IMR-90 (cell line): Measurements from ENCODE around the gene NPTX2. TPM values are rescaled to one million over a fixed set of nuclear protein-coding genes. Genes with fewer than 3 reads are reported as not detected.

Experiments
- ATAC-seq: fragments of 200-7000 bp; cut with Tn5 transposase; 2 replicates; pipeline ENCODE4 v1.9.1; 2020; ENCODE audit warnings: low read depth, mild to moderate bottlenecking, moderate library complexity
- BruUV-seq: library from RNA; stranded (reverse); fragments of 400-500 nt; replicated peaks from 2 replicates; lab custom pipeline; 2021; lab: Mats Ljungman, UMichigan
- CTCF ChIA-PET: fragments of 300-600 bp; formaldehyde crosslinking; extraction: SDS; loops from one replicate; lab custom pipeline; 2021; ENCODE audit warnings: antibody characterized with exemption; lab: Yijun Ruan, JAX
- POLR2A ChIA-PET: fragments of 300-600 bp; sonication (Branson Sonifier 250); formaldehyde crosslinking; loops from one replicate; lab custom pipeline; 2022; ENCODE audit warnings: antibody characterized with exemption; ENCODE audit not compliant: unreplicated experiment; lab: Charles Lee
- DNase-seq: peaks from one replicate; pipeline ENCODE4 v3.0.0; 2013
- H2AFZ ChIP-seq: replicated peaks from 2 replicates; pipeline ENCODE3; 2013; ENCODE audit warnings: low read length, mild to moderate bottlenecking; ENCODE audit not compliant: poor library complexity
- H2AK5ac ChIP-seq: 2 replicates; pipeline ENCODE4 v1.6.1; 2013; ENCODE audit warnings: low read depth, low read length, inconsistent platforms
- H2AK9ac ChIP-seq: replicated peaks from 2 replicates; pipeline ENCODE3; 2013; ENCODE audit warnings: mild to moderate bottlenecking, low read depth, low read length, moderate library complexity; ENCODE audit not compliant: poor library complexity
- H2BK120ac ChIP-seq: 2 replicates; pipeline ENCODE4 v1.6.1; 2013; ENCODE audit warnings: low read depth, low read length, inconsistent platforms
- H2BK15ac ChIP-seq: 3 replicates; pipeline ENCODE4 v1.6.1; 2013; ENCODE audit warnings: low read depth, low read length, inconsistent platforms
- H2BK20ac ChIP-seq: 2 replicates; pipeline ENCODE4 v1.6.1; 2013; ENCODE audit warnings: low read depth, mild to moderate bottlenecking, inconsistent platforms, low read length, moderate library complexity
- H2BK5ac ChIP-seq: 2 replicates; pipeline ENCODE4 v1.6.1; 2013; ENCODE audit warnings: mild to moderate bottlenecking, low read depth, low read length, inconsistent platforms; ENCODE audit not compliant: poor library complexity, severe bottlenecking
- H3K14ac ChIP-seq: replicated peaks from 2 replicates; pipeline ENCODE4 v1.6.1; 2013; ENCODE audit warnings: low read depth, low read length, inconsistent platforms
- H3K18ac ChIP-seq: 2 replicates; pipeline ENCODE4 v1.6.1; 2013; ENCODE audit warnings: low read depth, low read length, control low read depth
- H3K23ac ChIP-seq: 2 replicates; pipeline ENCODE4 v1.6.1; 2013; ENCODE audit warnings: low read depth, low read length, inconsistent platforms
- H3K27ac ChIP-seq: 2 replicates; pipeline ENCODE4 v1.5.1; 2013; ENCODE audit warnings: mild to moderate bottlenecking, control low read depth, low read length; ENCODE audit not compliant: insufficient read depth
- H3K27me3 ChIP-seq: 2 replicates; pipeline ENCODE4 v1.6.1; 2013; ENCODE audit warnings: low read length; ENCODE audit not compliant: control insufficient read depth, insufficient read depth
- H3K36me3 ChIP-seq: 2 replicates; pipeline ENCODE4 v1.6.1; 2013; ENCODE audit warnings: low read length, mixed read lengths; ENCODE audit not compliant: control insufficient read depth, insufficient read depth
- H3K4ac ChIP-seq: 2 replicates; pipeline ENCODE4 v1.6.1; 2013; ENCODE audit warnings: low read depth, low read length, inconsistent platforms
- H3K4me1 ChIP-seq: 2 replicates; pipeline ENCODE4 v1.6.1; 2013; ENCODE audit warnings: low read length, mixed read lengths; ENCODE audit not compliant: control insufficient read depth, insufficient read depth
- H3K4me2 ChIP-seq: 2 replicates; pipeline ENCODE4 v1.6.1; 2013; ENCODE audit warnings: low read depth, mild to moderate bottlenecking, control low read depth, low read length, moderate library complexity
- H3K4me3 ChIP-seq: 2 replicates; pipeline ENCODE4 v1.5.1; 2013; ENCODE audit warnings: low read depth, mild to moderate bottlenecking, control low read depth, low read length, moderate library complexity; ENCODE audit not compliant: insufficient read depth
- H3K56ac ChIP-seq: 2 replicates; pipeline ENCODE4 v1.6.1; 2013; ENCODE audit warnings: low read length, inconsistent platforms; ENCODE audit not compliant: insufficient read depth; ENCODE audit errors: extremely low read depth
- H3K79me1 ChIP-seq, 2 experiments: 2 replicates each; pipeline ENCODE4 v1.6.1; 2013; ENCODE audit warnings: low read length in 2 of 2, inconsistent platforms in 1 of 2, low read depth in 1 of 2
- H3K9ac ChIP-seq: 2 replicates; pipeline ENCODE4 v1.6.1; 2013; ENCODE audit warnings: low read depth, low read length, control low read depth
- H3K9me1 ChIP-seq: 2 replicates; pipeline ENCODE4 v1.6.1; 2013; ENCODE audit warnings: low read length, inconsistent platforms; ENCODE audit not compliant: insufficient read depth
- H3K9me3 ChIP-seq: 2 replicates; pipeline ENCODE4 v1.6.1; 2013; ENCODE audit warnings: low read length; ENCODE audit not compliant: control insufficient read depth, insufficient read depth
- H4K20me1 ChIP-seq: 2 replicates; pipeline ENCODE4 v1.6.1; 2013; ENCODE audit warnings: low read length, inconsistent platforms; ENCODE audit not compliant: insufficient read depth
- H4K5ac ChIP-seq: 2 replicates; pipeline ENCODE4 v1.6.1; 2013; ENCODE audit warnings: mild to moderate bottlenecking, low read depth, low read length, control low read depth
- H4K8ac ChIP-seq, 2 experiments: 2 replicates each; pipeline ENCODE4 v1.6.1; 2013; ENCODE audit warnings: low read depth in 2 of 2, low read length in 2 of 2, control low read depth in 1 of 2, inconsistent platforms in 1 of 2
- H4K91ac ChIP-seq: 2 replicates; pipeline ENCODE4 v1.6.1; 2013; ENCODE audit warnings: low read depth, low read length, inconsistent platforms; ENCODE audit not compliant: insufficient read depth
- BHLHE40 ChIP-seq: fragments of 150-350 bp; IDR thresholded peaks from 2 replicates; pipeline ENCODE4 v1.6.1; 2016; ENCODE audit warnings: mild to moderate bottlenecking, low read depth, low read length
- CEBPB ChIP-seq: IDR thresholded peaks from 2 replicates; pipeline ENCODE4 v1.6.1; 2012; ENCODE audit warnings: low read depth, low read length, improper control_type of control experiment
- CHD1 ChIP-seq: IDR thresholded peaks from 2 replicates; pipeline ENCODE4 v1.6.1; 2012; ENCODE audit warnings: low read depth, low read length, improper control_type of control experiment
- FOS ChIP-seq: fragments of 150-350 bp; IDR thresholded peaks from 2 replicates; pipeline ENCODE4 v1.6.1; 2016; ENCODE audit warnings: low read depth, low read length
- MAZ ChIP-seq: IDR thresholded peaks from 2 replicates; pipeline ENCODE4 v1.6.1; 2012; ENCODE audit warnings: low read depth, mild to moderate bottlenecking, low read length, improper control_type of control experiment, moderate library complexity, borderline replicate concordance
- MXI1 ChIP-seq: IDR thresholded peaks from 2 replicates; pipeline ENCODE4 v1.6.1; 2012; ENCODE audit warnings: low read depth, mild to moderate bottlenecking, low read length, moderate library complexity, borderline replicate concordance
- NFE2L2 ChIP-seq: fragments of 150-350 bp; IDR thresholded peaks from 2 replicates; pipeline ENCODE4 v1.6.1; 2016; ENCODE audit warnings: low read depth, mild to moderate bottlenecking, low read length
- POLR2A ChIP-seq: IDR thresholded peaks from 2 replicates; pipeline ENCODE4 v1.6.1; 2012; ENCODE audit warnings: mild to moderate bottlenecking, low read depth, low read length
- RAD21 ChIP-seq: IDR thresholded peaks from 2 replicates; pipeline ENCODE4 v1.6.1; 2012; ENCODE audit warnings: low read length, improper control_type of control experiment
- RCOR1 ChIP-seq: IDR thresholded peaks from 2 replicates; pipeline ENCODE4 v1.6.1; 2012; ENCODE audit warnings: mild to moderate bottlenecking, low read length, improper control_type of control experiment; ENCODE audit not compliant: insufficient replicate concordance
- RFX5 ChIP-seq: IDR thresholded peaks from 2 replicates; pipeline ENCODE4 v1.8.0; 2012; ENCODE audit warnings: low read depth, mild to moderate bottlenecking, low read length, moderate library complexity
- SMC3 ChIP-seq: fragments of 150-350 bp; IDR thresholded peaks from 2 replicates; pipeline ENCODE4 v1.6.1; 2016; ENCODE audit warnings: low read depth, mild to moderate bottlenecking, antibody characterized with exemption, low read length, moderate library complexity
- WGBS, 2 experiments: methylation state at CpG; one replicate each; pipeline versions ENCODE4 v1.1.5 to v1.1.7; 2013; ENCODE audit warnings: missing lambda C conversion rate in 2 of 2; ENCODE audit not compliant: insufficient read length in 1 of 2; ENCODE audit errors: extremely low coverage in 2 of 2; 5-methylcytosine and 5-hydroxymethylcytosine counted together
- dilution Hi-C: fragments of 300-500 bp; cut with HindIII; formaldehyde crosslinking; loops from one replicate; pipeline ENCODE4 v1.14.3; 2018; ENCODE audit warnings: low sequenced_read_pairs; ENCODE audit not compliant: unreplicated experiment
- in situ Hi-C: fragments of 300-500 bp; cut with MboI; formaldehyde crosslinking; loops from 3 replicates; pipeline ENCODE4 v1.14.3; 2019; ENCODE audit warnings: low sequenced_read_pairs, inconsistent platforms, mixed read lengths
- intact Hi-C: fragments of 100-400 bp; cut with micrococcal nuclease; formaldehyde crosslinking; loops from 2 replicates; pipeline ENCODE4 v1.10.0; 2022
- polyA plus RNA-seq, 3 experiments: library from polyadenylated mRNA; depleted of rRNA; stranded (reverse); fragments of >200 nt; gene quantifications; 2 replicates each; pipeline ENCODE4 v1.2.3, GENCODE V29; 2012; ENCODE audit warnings: low replicate concordance in 1 of 3
- total RNA-seq: library from RNA; depleted of rRNA; stranded (reverse); fragments of >200 nt; gene quantifications from 2 replicates; pipeline ENCODE4 v1.2.3, GENCODE V29; 2012
- TF ChIP-seq, protein P1 (sequence below): fragments of 150-350 bp; IDR thresholded peaks from 2 replicates; pipeline ENCODE4 v1.6.1; 2016; ENCODE audit warnings: low read depth, mild to moderate bottlenecking, low read length, moderate library complexity, borderline replicate concordance
- TF ChIP-seq, protein P2 (sequence below): conservative IDR thresholded peaks from 2 replicates; pipeline ENCODE4 v1.5.1; 2012; ENCODE audit warnings: mild to moderate bottlenecking, low read depth, low read length, improper control_type of control experiment
- TF ChIP-seq, protein P3 (sequence below): fragments of 150-350 bp; IDR thresholded peaks from 2 replicates; pipeline ENCODE4 v1.6.1; 2017; ENCODE audit warnings: mild to moderate bottlenecking, antibody characterized with exemption, low read length, low read depth

NPTX2 gene
- total and polyA plus RNA-seq, 2 of the 4 experiments (the other 2 are of a cell fraction), result under 0.01 to 0.03 TPM

DNA sequence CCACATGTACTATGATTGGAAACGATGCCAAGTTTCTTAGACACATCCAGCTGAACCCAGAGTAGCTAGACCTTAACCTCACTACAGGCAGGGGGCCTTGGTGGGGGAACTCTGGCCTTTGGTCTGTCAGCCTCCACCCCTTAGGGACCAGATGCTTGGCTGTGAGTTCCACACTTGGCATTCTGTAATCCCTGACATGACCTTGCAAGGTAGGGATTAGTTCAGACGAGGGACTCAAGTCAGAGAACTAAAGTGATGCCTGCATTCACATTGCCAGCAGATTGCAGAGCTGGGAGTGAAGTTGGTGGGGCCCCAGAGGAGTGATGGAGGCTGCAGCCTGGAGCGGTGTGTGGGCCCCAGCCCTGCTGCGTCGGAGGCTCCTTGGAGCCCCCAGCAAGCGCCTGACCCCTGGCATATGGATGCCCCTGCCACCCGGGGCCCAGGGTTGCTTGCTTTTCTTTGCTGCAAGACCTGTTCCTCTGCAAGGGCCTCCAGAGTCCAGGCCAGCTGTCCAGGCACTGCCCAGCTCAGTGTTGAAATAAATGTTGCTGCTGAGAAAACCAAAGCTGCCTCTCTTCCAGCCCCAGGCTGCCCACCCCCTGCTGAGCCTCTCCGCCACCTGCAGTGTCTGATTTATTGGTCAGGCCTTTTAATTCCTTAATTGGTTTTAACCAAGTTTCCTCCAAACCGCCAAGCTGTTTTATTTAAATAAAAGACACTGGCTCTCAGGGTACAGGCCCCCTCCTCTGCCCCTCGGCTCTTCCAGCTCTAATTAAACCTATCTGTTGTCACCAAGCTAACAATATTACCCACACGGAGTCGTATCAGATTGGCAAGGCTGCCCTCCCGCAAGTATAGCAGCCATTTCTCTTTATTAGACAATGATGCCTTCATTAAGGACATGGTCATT lies 4.7 kb downstream of the NPTX2 start:
- Histone ChIP-seq H3K79me1 (no peaks in the 10 kb centered on the region), H2BK20ac (no peak overlapping the region), H3K56ac (no peak overlapping the region), H3K27ac (no peak overlapping the region), H3K9me3 (peaks cover 18% of the 10 kb centered on the region), H2AFZ (no peak overlapping the region), H3K4me1 (no peaks in the 10 kb centered on the region), H3K14ac (no peak overlapping the region), H4K20me1 (no peaks in the 10 kb centered on the region), H3K4me3 (no peak overlapping the region), H3K9ac (no peak overlapping the region), H3K23ac (no peak overlapping the region), H3K4ac (no peak overlapping the region), H3K27me3 (peaks cover 1% of the 10 kb centered on the region; the same call in 1 of the 2 replicates), H3K9me1 (no peaks in the 10 kb centered on the region), H2AK5ac (no peak overlapping the region), H4K8ac (no peak overlapping the region), H2BK5ac (no peak overlapping the region), H2BK120ac (no peak overlapping the region), H2AK9ac (no peak overlapping the region), H3K4me2 (no peak overlapping the region), H3K36me3 (no peaks in the 10 kb centered on the region), H3K18ac (no peak overlapping the region), H4K5ac (no peak overlapping the region), H2BK15ac (no peak overlapping the region), H4K91ac (no peak overlapping the region)
- dilution Hi-C loops, result no loop called here
- intact Hi-C loops, result no loop called here
- ATAC-seq (no peak), DNase-seq (no peak)
- CTCF ChIA-PET, result no interaction called here
- BruUV-seq, result no TSS peak
- in situ Hi-C loops, result no loop called here
- POLR2A ChIA-PET, result no interaction called here
- WGBS, 2 experiments, result 53% methylated on average over 2 of the region's 13 CpGs; no CpG with 5 or more reads in 1 of the 2 experiments
- TF ChIP-seq, protein P1, sequence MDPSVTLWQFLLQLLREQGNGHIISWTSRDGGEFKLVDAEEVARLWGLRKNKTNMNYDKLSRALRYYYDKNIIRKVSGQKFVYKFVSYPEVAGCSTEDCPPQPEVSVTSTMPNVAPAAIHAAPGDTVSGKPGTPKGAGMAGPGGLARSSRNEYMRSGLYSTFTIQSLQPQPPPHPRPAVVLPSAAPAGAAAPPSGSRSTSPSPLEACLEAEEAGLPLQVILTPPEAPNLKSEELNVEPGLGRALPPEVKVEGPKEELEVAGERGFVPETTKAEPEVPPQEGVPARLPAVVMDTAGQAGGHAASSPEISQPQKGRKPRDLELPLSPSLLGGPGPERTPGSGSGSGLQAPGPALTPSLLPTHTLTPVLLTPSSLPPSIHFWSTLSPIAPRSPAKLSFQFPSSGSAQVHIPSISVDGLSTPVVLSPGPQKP, result no peak
- TF ChIP-seq CHD1 (no peak), BHLHE40 (no peak), RCOR1 (no peak), NFE2L2 (no peak), POLR2A (no peak), RFX5 (no peak), FOS (no peak), RAD21 (no peak), CEBPB (no peak), MAZ (no peak), MXI1 (no peak), SMC3 (no peak)
- TF ChIP-seq, protein P2, sequence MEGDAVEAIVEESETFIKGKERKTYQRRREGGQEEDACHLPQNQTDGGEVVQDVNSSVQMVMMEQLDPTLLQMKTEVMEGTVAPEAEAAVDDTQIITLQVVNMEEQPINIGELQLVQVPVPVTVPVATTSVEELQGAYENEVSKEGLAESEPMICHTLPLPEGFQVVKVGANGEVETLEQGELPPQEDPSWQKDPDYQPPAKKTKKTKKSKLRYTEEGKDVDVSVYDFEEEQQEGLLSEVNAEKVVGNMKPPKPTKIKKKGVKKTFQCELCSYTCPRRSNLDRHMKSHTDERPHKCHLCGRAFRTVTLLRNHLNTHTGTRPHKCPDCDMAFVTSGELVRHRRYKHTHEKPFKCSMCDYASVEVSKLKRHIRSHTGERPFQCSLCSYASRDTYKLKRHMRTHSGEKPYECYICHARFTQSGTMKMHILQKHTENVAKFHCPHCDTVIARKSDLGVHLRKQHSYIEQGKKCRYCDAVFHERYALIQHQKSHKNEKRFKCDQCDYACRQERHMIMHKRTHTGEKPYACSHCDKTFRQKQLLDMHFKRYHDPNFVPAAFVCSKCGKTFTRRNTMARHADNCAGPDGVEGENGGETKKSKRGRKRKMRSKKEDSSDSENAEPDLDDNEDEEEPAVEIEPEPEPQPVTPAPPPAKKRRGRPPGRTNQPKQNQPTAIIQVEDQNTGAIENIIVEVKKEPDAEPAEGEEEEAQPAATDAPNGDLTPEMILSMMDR, result no peak
- TF ChIP-seq, protein P3, sequence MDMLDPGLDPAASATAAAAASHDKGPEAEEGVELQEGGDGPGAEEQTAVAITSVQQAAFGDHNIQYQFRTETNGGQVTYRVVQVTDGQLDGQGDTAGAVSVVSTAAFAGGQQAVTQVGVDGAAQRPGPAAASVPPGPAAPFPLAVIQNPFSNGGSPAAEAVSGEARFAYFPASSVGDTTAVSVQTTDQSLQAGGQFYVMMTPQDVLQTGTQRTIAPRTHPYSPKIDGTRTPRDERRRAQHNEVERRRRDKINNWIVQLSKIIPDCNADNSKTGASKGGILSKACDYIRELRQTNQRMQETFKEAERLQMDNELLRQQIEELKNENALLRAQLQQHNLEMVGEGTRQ, result no peak
